Spleen (tissue), 11 donors: Measurements from ENCODE around the gene LRRTM1. TPM values are rescaled to one million over a fixed set of nuclear protein-coding genes. Genes with fewer than 3 reads are reported as not detected.

ENCODE experiments used
- DNase-seq: peaks from one replicate; pipeline ENCODE4 v3.0.0-alpha.2; 2020
- H3K27ac ChIP-seq, 8 donors: fragments of 200-600 bp; sonication (generic) in 7 of 8; 1 replicate in 4 of 8; 2 replicates in 4 of 8; pipeline versions ENCODE4 v1.5.0 to v1.8.0; 2016 to 2021; ENCODE audit warnings: inconsistent platforms in 4 of 8, mild to moderate bottlenecking in 4 of 8, moderate library complexity in 1 of 8
- H3K27me3 ChIP-seq, 7 donors: fragments of 200-600 bp; sonication (generic) in 6 of 7; replicated peaks in 1 of 7; 1 replicate in 4 of 7; 2 replicates in 3 of 7; pipeline versions ENCODE4 v1.5.0 to v1.8.0; 2016 to 2021; ENCODE audit warnings: inconsistent platforms in 3 of 7, mild to moderate bottlenecking in 1 of 7
- H3K36me3 ChIP-seq, 6 donors: fragments of 200-600 bp; sonication (generic) in 5 of 6; 1 replicate in 4 of 6; 2 replicates in 2 of 6; pipeline versions ENCODE4 v1.5.0 to v1.8.0; 2016 to 2021; ENCODE audit warnings: inconsistent platforms in 2 of 6
- H3K4me1 ChIP-seq, 6 donors: fragments of 200-600 bp; sonication (generic) in 5 of 6; 1 replicate in 3 of 6; 2 replicates in 3 of 6; pipeline versions ENCODE4 v1.5.0 to v1.8.0; 2016 to 2021; ENCODE audit warnings: inconsistent platforms in 3 of 6
- H3K4me3 ChIP-seq, 8 donors: fragments of 200-600 bp; sonication (generic) in 7 of 8; 1 replicate in 4 of 8; 2 replicates in 4 of 8; pipeline versions ENCODE4 v1.5.0 to v1.8.0; 2016 to 2021; ENCODE audit warnings: inconsistent platforms in 4 of 8, mild to moderate bottlenecking in 4 of 8, moderate library complexity in 2 of 8
- H3K9me3 ChIP-seq, 8 donors: fragments of 200-600 bp; sonication (generic) in 7 of 8; 1 replicate in 4 of 8; 2 replicates in 4 of 8; pipeline versions ENCODE4 v1.5.0 to v1.8.0; 2016 to 2021; ENCODE audit warnings: inconsistent platforms in 4 of 8
- POLR2A ChIP-seq, 3 donors: fragments of 450-650 bp; IDR thresholded peaks; one replicate each; pipeline ENCODE4 v1.5.1; 2017; ENCODE audit warnings: antibody characterized with exemption in 3 of 3, mild to moderate bottlenecking in 1 of 3
- POLR2AphosphoS5 ChIP-seq, 3 donors: sonication (generic); formaldehyde crosslinking; IDR thresholded peaks; one replicate each; pipeline ENCODE4 v1.5.1; 2017; ENCODE audit warnings: antibody characterized with exemption in 3 of 3
- WGBS, 5 donors: extraction: QIAGEN DNeasy Blood & Tissue Kit in 3 of 5; methylation state at CpG; one replicate each; pipeline versions ENCODE4 v1.1.5 to v1.1.7; 2013 to 2018; 5-methylcytosine and 5-hydroxymethylcytosine counted together
- intact Hi-C: fragments of 100-400 bp; cut with DNase I; formaldehyde crosslinking; loops from one replicate; pipeline ENCODE4 v1.15.0; 2023; ENCODE audit warnings: low total_unique reads
- polyA plus RNA-seq, 3 donors: library from polyadenylated mRNA; stranded (reverse); fragments of 200-250 nt; gene quantifications; one replicate each; pipeline ENCODE4 v1.2.1, GENCODE V29; 2013
- total RNA-seq, 7 donors: library from RNA; depleted of rRNA in 3 of 7; stranded (reverse); fragments of >200 nt in 3 of 7; fragmentation: NEBNext Ultra II Directional in 4 of 7; extraction: Animal tissue kit (Norgen Biotek cat#: 25700) in 4 of 7; gene quantifications; one replicate each; pipeline versions ENCODE4 v1.1.0 to v1.2.1, GENCODE V29; 2016 to 2021
- TF ChIP-seq, protein P1 (sequence below), 11 experiments: fragments of 200-600 bp in 7 of 11; fragments of 450-650 bp in 4 of 11; sonication (generic) in 4 of 11; IDR thresholded peaks in 8 of 11; conservative IDR thresholded peaks in 3 of 11; 1 replicate in 7 of 11; 2 replicates in 4 of 11; pipeline versions ENCODE4 v1.4.0 to v1.8.0; 2016 to 2021; ENCODE audit warnings: antibody characterized with exemption in 11 of 11, inconsistent platforms in 4 of 11, mild to moderate bottlenecking in 1 of 11
- donor health status: healthy with polysubstance abuse.
- donor health status: DM: no; HTN: no; CAD: no; lungs with moderate emphysema.
- donor health status: DM: no; HTN: no; CAD: no.
- donor health status: Bipolar disorder and iron deficiency.
- donor health status: healthy.
- donor health status: DM: no; HTN: no; CAD: no.
- donor health status: DM: yes; HTN: yes; CAD: no.

LRRTM1 gene
- total and polyA plus RNA-seq, 10 donors = 0.10 TPM; not detected in 9

DNA sequence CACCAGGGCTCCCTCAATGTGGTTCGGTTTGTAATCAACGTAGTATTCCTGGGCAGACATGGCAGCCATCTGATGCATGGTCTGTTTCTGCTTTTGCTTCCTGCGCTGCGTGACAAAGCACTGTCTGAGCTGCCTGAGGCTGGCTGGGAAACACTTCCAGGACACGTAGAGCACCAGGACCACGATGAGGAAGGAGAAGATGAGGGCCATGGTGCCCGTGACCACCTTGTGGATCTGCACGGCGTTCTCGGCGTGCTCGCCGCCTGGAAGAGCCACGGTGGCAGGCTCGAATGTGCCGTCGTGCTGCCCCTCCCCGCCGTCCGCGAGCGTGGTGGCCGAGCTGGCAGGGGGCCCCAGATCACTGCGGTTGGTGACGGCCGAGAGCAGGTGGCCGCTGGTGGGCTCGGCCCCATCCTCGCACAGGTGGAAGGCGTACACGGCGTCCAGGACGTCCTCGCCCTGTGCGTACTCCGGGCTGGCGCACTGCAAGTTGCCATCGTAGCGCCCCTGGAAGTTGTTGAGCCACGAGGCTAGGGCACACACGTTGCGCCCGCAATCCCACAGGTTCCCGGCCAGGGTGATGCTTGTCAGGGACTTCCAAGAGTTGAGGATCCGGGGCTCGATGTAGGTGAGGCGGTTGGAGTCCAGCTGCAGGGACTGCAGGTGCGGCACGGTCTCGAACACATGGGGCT, 2.1 kb downstream of the LRRTM1 start:
- 4 to 14% (median 5%) methylated on average over 12 to 50 of the region's 50 CpGs for WGBS, 5 donors
- peaks cover 0 to 5% (median 0%) of the 10 kb centered on the region in 8 donors for H3K9me3 ChIP-seq
- intact Hi-C loops = no loop called here
- H3K36me3 ChIP-seq = no peaks in the 10 kb centered on the region
- peaks cover 0 to 21% (median 2%) of the 10 kb centered on the region in 6 donors for H3K4me1 ChIP-seq
- H3K27me3 ChIP-seq = peaks cover 4 to 61% (median 26%) of the 10 kb centered on the region in 7 donors
- no peak overlapping the region for H3K27ac ChIP-seq
- H3K4me3 ChIP-seq = peak overlapping the region in 1 of 8 donors; percentile 17
- no peak for TF ChIP-seq POLR2AphosphoS5 (IDR thresholded peaks at IDR 0.05)
- no peak for TF ChIP-seq POLR2A (IDR thresholded peaks at IDR 0.05)
- TF ChIP-seq, protein P1, sequence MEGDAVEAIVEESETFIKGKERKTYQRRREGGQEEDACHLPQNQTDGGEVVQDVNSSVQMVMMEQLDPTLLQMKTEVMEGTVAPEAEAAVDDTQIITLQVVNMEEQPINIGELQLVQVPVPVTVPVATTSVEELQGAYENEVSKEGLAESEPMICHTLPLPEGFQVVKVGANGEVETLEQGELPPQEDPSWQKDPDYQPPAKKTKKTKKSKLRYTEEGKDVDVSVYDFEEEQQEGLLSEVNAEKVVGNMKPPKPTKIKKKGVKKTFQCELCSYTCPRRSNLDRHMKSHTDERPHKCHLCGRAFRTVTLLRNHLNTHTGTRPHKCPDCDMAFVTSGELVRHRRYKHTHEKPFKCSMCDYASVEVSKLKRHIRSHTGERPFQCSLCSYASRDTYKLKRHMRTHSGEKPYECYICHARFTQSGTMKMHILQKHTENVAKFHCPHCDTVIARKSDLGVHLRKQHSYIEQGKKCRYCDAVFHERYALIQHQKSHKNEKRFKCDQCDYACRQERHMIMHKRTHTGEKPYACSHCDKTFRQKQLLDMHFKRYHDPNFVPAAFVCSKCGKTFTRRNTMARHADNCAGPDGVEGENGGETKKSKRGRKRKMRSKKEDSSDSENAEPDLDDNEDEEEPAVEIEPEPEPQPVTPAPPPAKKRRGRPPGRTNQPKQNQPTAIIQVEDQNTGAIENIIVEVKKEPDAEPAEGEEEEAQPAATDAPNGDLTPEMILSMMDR (IDR thresholded peaks at IDR 0.05 in 8 of 11, conservative IDR thresholded peaks at IDR 0.05 in 3 of 11) = no peak
- DNase-seq = peak; percentile 65

DNA sequence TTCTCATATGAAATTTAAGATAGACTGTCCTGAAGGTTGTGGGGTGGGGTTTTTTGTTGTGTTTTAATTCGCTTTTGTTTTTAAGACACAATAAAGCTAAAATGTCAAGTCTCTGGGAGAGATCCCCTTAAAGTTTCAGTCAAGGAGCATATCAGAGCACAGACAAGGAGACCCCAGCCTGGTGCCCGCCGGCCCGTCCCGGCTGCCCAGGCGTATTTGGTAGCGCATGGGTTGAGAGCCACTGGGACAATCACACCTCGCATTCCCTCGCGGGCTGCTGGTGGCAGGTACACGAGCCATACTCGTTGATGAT, 2.6 kb downstream of the LRRTM1 start:
- TF ChIP-seq, protein P1 (IDR thresholded peaks at IDR 0.05 in 8 of 11, conservative IDR thresholded peaks at IDR 0.05 in 3 of 11) = no peak
- TF ChIP-seq POLR2A (IDR thresholded peaks at IDR 0.05) = no peak
- no peak for TF ChIP-seq POLR2AphosphoS5 (IDR thresholded peaks at IDR 0.05)
- Histone ChIP-seq H3K36me3 (no peaks in the 10 kb centered on the region), H3K4me3 (no peak overlapping the region), H3K27ac (no peak overlapping the region), H3K4me1 (peaks cover 0 to 21% (median 2%) of the 10 kb centered on the region in 6 donors), H3K27me3 (peaks cover 4 to 61% (median 26%) of the 10 kb centered on the region in 7 donors), H3K9me3 (peaks cover 0 to 5% (median 0%) of the 10 kb centered on the region in 8 donors)
- 12 to 33% (median 21%) methylated on average over 7 to 12 of the region's 12 CpGs for WGBS, 5 donors
- DNase-seq = no peak
- intact Hi-C loops = no loop called here

DNA sequence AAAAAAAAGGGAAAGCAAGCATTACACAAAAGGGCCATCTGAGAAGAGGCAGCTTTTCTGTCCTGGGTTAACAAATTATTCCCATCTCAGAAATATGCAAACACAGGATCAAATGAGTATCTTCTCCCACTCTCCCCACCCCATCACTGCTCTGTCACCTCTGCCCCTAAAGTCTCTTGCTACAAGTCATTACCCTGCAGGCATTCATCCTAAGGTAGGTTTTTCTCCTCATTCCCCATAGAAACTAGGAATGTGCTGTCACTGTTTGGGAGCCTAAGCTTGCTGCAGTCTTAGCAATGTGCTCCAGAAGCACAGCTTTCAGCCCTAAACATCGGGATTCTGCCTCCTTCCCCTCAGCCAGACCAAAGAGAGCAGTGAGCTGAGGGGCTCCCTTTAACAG, 3.6 kb downstream of the LRRTM1 start:
- Histone ChIP-seq H3K27ac (no peak overlapping the region), H3K4me3 (no peak overlapping the region), H3K4me1 (peaks cover 0 to 21% (median 2%) of the 10 kb centered on the region in 6 donors), H3K36me3 (no peaks in the 10 kb centered on the region), H3K27me3 (peaks cover 4 to 59% (median 26%) of the 10 kb centered on the region in 7 donors), H3K9me3 (peaks cover 0 to 5% (median 0%) of the 10 kb centered on the region in 8 donors)
- no peak for DNase-seq
- TF ChIP-seq, protein P1 (IDR thresholded peaks at IDR 0.05 in 8 of 11, conservative IDR thresholded peaks at IDR 0.05 in 3 of 11) = no peak
- TF ChIP-seq POLR2A (IDR thresholded peaks at IDR 0.05) = no peak
- no peak for TF ChIP-seq POLR2AphosphoS5 (IDR thresholded peaks at IDR 0.05)
- intact Hi-C loops = no loop called here
- 13 to 50% (median 27%) methylated on average over 1 of the region's 1 CpG for WGBS, 5 donors

DNA sequence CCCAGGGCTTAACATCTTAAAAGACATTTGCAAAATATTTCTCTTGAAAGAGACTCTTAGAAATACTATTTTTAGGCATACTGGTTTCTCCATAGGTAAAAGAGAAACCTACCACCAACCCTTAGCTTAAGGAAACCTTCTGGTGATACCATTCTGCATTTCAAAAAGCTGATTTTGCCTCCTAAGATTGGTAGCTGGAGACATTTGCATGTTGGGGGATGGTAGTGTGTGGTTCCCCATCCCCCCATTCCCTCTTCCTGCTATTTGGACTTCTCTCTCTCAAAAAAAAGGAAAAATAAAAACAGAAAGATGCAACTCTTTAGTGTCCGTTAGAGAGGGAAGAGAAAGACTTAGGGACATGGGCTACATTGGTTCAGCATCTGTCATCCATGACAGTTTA, 4.2 kb downstream of the LRRTM1 start:
- Histone ChIP-seq H3K4me1 (peaks cover 0 to 21% (median 2%) of the 10 kb centered on the region in 6 donors), H3K27me3 (peaks cover 4 to 53% (median 26%) of the 10 kb centered on the region in 7 donors), H3K27ac (no peak overlapping the region), H3K4me3 (no peak overlapping the region), H3K36me3 (no peaks in the 10 kb centered on the region), H3K9me3 (peaks cover 0 to 5% (median 0%) of the 10 kb centered on the region in 8 donors)
- TF ChIP-seq POLR2AphosphoS5 (IDR thresholded peaks at IDR 0.05) (no peak), POLR2A (IDR thresholded peaks at IDR 0.05) (no peak)
- TF ChIP-seq, protein P1 (IDR thresholded peaks at IDR 0.05 in 8 of 11, conservative IDR thresholded peaks at IDR 0.05 in 3 of 11) = no peak
- intact Hi-C loops = no loop called here
- no peak for DNase-seq
- WGBS, 5 donors = 47 to 65% (median 58%) methylated on average over 1 of the region's 1 CpG
